G401 (cell line): ENCODE data around the gene ZDHHC5. TPM values are rescaled to one million over a fixed set of nuclear protein-coding genes. Genes with fewer than 3 reads are reported as not detected.
A peak's percentile ranks its signal among the peaks of the same experiment; 100 is the strongest.
"Not testable (repeated sequence)": the region's sequence is repeated elsewhere in the genome, so short reads cannot be mapped to it uniquely, and the experiment has no call there.

Experiments
- DNase-seq: peaks from one replicate; pipeline ENCODE4 v3.0.0-alpha.2; 2015; ENCODE audit warnings: low spot score
- in situ Hi-C: cut with HindIII; loops from 2 replicates; pipeline ENCODE4 v1.10.0; 2016; ENCODE audit warnings: low sequenced_read_pairs, mixed read lengths
- total RNA-seq: library from RNA; depleted of rRNA; stranded (reverse); fragments of >200 nt; shearing (Covaris generic); gene quantifications from 2 replicates; pipeline ENCODE4 v1.2.3, GENCODE V29; 2014

Gene ZDHHC5
- total RNA-seq, 1 experiment from 2014 or later = 46.5 TPM

- in situ Hi-C loops = no loop called here
- peak; percentile 75 for DNase-seq
Measured at GRCh38 chr11:57641011-57641807, 26.7 kb upstream of the ZDHHC5 start.

- DNase-seq = peak; percentile 22
- in situ Hi-C loops = no loop called here
Measured at GRCh38 chr11:57643802-57644201, 24.1 kb upstream of the ZDHHC5 start.

GRCh38 chr11:57644748-57645688 lies 22.9 kb upstream of the ZDHHC5 start:
- in situ Hi-C loops = no loop called here
- peak; percentile 89 for DNase-seq

GRCh38 chr11:57645689-57646085 lies 22.2 kb upstream of the ZDHHC5 start:
- in situ Hi-C loops = no loop called here
- no peak for DNase-seq

GRCh38 chr11:57646194-57646798 lies 21.6 kb upstream of the ZDHHC5 start:
- in situ Hi-C loops = no loop called here
- peak; percentile 39 for DNase-seq

GRCh38 chr11:57646799-57647303 lies 21.1 kb upstream of the ZDHHC5 start:
- in situ Hi-C loops = no loop called here
- DNase-seq = no peak

GRCh38 chr11:57647372-57647771 lies 20.5 kb upstream of the ZDHHC5 start:
- in situ Hi-C loops = no loop called here
- peak; percentile 35 for DNase-seq

- in situ Hi-C loops = no loop called here
- DNase-seq = peak; percentile 77
Measured at GRCh38 chr11:57647960-57648800, 19.7 kb upstream of the ZDHHC5 start.

- DNase-seq = peak; percentile 70
Measured at GRCh38 chr11:57648801-57649735, 18.8 kb upstream of the ZDHHC5 start.

GRCh38 chr11:57649826-57650738 lies 17.8 kb upstream of the ZDHHC5 start, which contains the start of gene YPEL4:
YPEL4 (minus strand) TSS chr11:57649912; CDS start chr11:57647107, 2,805 bp downstream.
- in situ Hi-C loops = no loop called here
- peak; percentile 95 for DNase-seq

More at GRCh38 chr11:57648801-57649735, 18.8 kb upstream of the ZDHHC5 start:
- in situ Hi-C loops = no loop called here

GRCh38 chr11:57650739-57651090 lies 17.2 kb upstream of the ZDHHC5 start:
- no peak for DNase-seq
- in situ Hi-C loops = no loop called here

- in situ Hi-C loops = no loop called here
Measured at GRCh38 chr11:57651408-57651807, 16.5 kb upstream of the ZDHHC5 start.

GRCh38 chr11:57652230-57652629 lies 15.7 kb upstream of the ZDHHC5 start:
- in situ Hi-C loops, DNase-seq: not testable (repeated sequence)

More at GRCh38 chr11:57651408-57651807, 16.5 kb upstream of the ZDHHC5 start:
- no peak for DNase-seq

- no peak for DNase-seq
- in situ Hi-C loops = no loop called here
Measured at GRCh38 chr11:57652662-57653061, 15.3 kb upstream of the ZDHHC5 start.

GRCh38 chr11:57653163-57653562 lies 14.8 kb upstream of the ZDHHC5 start:
- in situ Hi-C loops = no loop called here
- DNase-seq = no peak

GRCh38 chr11:57656885-57657193 lies 11.1 kb upstream of the ZDHHC5 start:
- in situ Hi-C loops = no loop called here
- DNase-seq = no peak
